ENCODE data around the gene TSC22D3.

The TSC22D3 gene

DNA sequence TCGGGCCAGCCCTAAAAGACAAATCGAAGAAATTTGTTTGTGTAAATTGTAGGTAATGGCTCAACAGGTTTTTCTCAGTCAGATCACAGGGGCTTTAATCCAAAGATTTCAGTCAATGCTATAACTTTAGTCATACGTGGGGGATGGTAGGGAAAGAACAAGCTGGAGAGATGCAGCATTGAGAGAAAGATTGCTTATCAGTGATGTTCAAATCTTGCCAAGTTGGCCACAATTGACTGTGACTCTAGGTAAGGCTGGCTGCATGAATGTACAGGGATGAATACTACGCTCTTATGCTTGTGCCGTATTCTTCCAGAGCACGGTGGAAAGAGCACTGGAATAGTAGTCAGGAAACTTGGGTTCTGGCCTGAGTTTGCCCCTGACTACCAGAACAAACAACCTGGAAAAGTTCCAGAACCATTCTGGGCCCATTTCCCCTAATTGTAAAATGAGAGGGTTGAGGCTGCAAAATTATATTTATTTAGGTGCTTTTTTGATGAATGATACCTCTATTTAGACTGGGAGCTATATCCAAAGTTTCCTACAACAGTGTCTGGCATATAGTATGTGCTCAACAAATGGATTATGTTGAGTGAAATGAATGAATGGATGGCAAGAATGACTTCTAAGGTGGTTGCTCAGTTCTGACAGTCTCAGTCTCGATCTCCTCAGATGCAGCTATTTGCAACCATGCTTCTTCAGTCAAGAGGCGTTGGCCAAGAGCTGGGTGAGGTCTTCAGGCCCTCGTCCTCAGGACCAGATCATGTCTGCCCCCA lies 44.4 kb downstream of the TSC22D3 start:
- Mint-ChIP-seq H3K36me3 (no peaks in the 10 kb centered on the region), H3K27me3 (no peaks in the 10 kb centered on the region), H3K27ac (no peak overlapping the region), H3K4me1 (no peaks in the 10 kb centered on the region), H3K9me3 (no peaks in the 10 kb centered on the region), H3K4me3 (no peak overlapping the region)
- CTCF ChIA-PET, result interaction anchor here (1.2 kb wide), 1 partner anchor 17 kb away, joined by 3 read pairs; no protein-coding TSS in a partner anchor
- no peak for DNase-seq

DNA sequence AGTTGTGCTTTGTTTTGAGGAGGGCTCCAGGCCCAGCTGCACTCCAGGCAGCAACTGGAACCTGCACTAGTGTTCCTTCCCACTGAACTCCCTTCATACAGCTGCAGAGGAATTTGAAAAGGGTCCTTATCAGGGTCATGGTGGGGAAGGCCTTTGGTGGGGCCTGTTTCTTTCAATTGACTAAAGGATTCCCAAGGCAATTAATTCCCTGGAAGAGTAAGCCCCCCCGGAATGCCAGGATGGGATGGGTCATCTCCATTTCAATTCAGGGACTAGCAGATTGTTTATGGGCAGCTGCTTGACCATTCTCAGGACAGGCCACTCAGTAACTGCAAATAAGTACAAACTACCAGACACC lies 45.3 kb downstream of the TSC22D3 start:
- CTCF ChIA-PET, result no interaction called here
- Mint-ChIP-seq H3K27me3 (no peaks in the 10 kb centered on the region), H3K9me3 (no peaks in the 10 kb centered on the region), H3K27ac (no peak overlapping the region), H3K4me3 (no peak overlapping the region), H3K4me1 (no peaks in the 10 kb centered on the region), H3K36me3 (no peaks in the 10 kb centered on the region)
- DNase-seq, result no peak

DNA sequence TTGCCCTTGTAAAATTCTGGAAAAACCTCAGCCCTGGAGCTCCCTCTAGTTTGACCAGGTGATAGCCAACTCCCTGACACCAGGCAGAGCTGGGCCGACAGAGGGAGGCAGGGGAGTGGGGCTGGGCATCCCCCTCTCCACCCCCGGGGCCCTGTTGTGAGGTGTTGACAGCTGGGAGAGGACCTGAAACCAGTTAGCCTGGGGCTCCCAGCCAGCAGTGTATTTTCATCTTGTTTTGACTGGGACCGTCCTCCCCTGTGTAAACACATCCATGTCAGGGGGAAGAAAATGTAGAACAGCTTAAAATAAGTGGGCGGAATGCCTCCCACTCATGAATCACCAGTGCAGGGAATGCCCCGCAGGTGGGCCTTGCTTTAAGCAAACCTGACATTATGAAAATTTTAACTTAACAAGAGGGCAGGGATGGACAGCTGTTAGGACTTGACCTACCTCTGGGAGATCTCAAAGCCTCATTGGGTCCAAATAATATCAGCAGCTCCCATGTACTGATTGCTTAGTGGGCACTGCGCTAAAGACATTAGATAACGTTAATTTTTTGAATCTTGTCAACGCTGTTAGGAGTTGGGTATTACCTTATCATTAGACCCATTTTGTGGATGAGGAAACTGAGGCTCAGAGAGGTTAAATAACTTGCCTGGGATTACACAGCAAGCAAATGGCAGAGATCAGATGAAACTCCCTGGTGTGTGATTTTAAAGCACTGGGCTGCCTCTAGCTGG lies 45.9 kb downstream of the TSC22D3 start:
- Mint-ChIP-seq H3K27ac (no peak overlapping the region), H3K4me1 (no peaks in the 10 kb centered on the region), H3K27me3 (no peaks in the 10 kb centered on the region), H3K9me3 (no peaks in the 10 kb centered on the region), H3K36me3 (no peaks in the 10 kb centered on the region), H3K4me3 (no peak overlapping the region)
- CTCF ChIA-PET, result no interaction called here
- DNase-seq, result no peak

DNA sequence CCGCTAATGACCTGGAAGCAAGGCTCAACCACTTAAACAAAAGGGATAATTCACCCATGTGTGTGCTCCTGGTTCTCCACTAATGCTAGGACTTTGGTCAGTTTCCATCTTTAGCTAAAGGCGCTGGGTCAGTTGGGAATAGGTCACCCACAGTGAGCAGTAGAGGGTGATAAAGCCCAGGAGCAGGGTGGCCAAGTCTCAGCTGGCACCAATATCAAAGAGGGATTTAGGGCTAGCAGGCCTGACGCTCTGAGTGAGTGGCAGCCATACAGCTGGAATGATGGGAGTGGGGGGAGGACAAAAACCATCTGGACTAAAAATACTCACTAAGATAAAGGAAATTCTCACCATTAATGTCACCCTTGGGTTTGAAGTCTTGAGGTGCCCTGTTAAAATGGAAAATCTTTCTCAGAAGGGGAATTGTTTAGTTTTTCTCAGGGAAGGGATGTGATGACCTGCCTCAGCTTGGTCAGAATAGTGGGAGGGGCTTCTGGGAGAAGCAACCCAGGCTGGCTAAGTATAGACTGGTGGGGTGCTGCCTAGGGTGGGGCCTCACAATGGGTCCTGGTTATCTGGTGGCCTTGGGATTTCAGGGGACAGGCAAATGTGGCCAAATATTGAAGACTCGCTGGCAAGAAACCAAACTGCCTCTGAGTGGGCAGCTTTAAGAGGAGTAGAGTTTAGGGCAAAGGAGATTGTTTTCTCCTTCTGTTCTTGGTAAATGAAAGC lies 47.1 kb downstream of the TSC22D3 start:
- H3K27ac Mint-ChIP-seq, result no peak overlapping the region
- no peaks in the 10 kb centered on the region for H3K36me3 Mint-ChIP-seq
- no peaks in the 10 kb centered on the region for H3K27me3 Mint-ChIP-seq
- CTCF ChIA-PET, result interaction anchor here (1.6 kb wide), 1 partner anchor 56 kb away, joined by 6 read pairs; no protein-coding TSS in a partner anchor
- H3K9me3 Mint-ChIP-seq, result no peaks in the 10 kb centered on the region
- H3K4me3 Mint-ChIP-seq, result no peak overlapping the region
- no peaks in the 10 kb centered on the region for H3K4me1 Mint-ChIP-seq
- DNase-seq, result no peak

DNA sequence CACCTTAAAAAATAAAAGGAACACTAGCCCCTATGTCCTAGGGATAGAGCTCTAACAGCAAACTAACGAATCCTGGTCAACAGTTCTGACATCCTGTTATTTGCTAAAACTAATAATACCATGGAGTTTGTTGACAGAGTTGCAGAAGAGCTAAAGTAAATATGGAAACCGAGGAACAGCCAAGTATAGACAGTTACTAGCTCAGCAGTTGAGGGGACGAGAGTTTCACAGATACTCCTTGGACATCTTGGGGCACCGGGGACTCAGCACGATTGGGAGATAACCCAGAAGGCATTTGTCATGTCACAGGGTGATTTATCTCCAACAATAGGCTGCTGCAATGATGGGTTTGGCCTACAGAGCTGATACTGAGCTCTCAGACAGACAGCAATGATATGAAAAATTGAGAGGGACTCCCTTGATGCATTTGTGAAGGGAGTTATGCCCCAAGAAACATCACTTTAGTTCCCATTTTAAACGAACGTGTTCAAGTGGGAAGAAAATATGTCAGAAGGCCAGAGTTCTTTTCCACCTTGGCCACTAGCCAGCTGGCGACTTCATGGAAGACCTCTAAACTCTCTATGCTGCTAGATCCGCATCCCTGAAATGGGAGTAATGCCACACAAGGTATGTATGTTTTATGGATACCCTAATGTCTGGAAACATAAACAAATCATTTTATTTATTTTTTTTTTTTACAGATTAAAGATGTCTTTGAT lies 48.6 kb downstream of the TSC22D3 start:
- CTCF ChIA-PET, result interaction anchor here (1.4 kb wide), 2 partner anchors 67 to 72 kb away, joined by 3 to 4 read pairs; no protein-coding TSS in a partner anchor
- Mint-ChIP-seq H3K9me3 (no peaks in the 10 kb centered on the region), H3K4me1 (no peaks in the 10 kb centered on the region), H3K4me3 (no peak overlapping the region), H3K36me3 (no peaks in the 10 kb centered on the region), H3K27me3 (peaks cover 2% of the 10 kb centered on the region), H3K27ac (no peak overlapping the region)
- DNase-seq, result no peak

DNA sequence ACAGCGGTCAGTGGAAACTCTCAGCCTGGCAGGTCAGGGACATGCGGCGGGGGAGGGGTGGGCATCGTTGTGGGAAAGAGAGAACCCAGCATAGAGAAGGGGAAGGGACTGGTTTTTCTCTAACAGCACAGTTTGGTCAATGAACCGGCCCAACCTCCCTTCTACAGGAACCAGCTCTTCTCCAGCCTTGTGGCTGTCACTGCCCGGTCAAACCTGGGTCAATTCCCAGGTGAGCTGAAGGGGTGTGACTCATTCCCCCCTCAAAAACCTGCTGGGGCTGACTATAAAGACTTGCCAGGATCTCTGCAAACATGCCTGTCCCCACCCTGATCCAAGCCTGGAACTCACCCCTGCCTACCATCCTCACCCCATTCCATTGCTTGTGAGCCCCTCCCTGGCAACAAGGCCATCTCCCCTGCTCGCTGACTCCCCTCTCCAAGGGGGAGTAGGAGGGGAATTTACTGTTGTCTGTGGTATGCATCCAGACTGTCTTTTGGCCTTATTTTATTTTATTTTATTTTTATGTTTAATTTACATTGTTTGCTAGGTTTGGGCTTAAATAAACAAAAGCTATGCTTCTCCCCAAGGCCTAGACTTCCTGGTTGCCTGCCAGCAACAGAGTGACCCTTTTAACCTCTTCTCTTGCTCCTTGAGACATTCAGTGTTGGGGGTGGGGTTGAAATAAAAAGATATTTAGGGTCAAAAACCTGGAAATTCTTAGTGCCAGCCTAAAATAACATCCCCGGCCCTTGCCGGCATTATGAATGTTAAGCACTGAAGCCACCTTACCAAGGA lies 49.6 kb downstream of the TSC22D3 start:
- no peak overlapping the region for H3K27ac Mint-ChIP-seq
- DNase-seq, result no peak
- H3K4me1 Mint-ChIP-seq, result no peaks in the 10 kb centered on the region
- no peaks in the 10 kb centered on the region for H3K9me3 Mint-ChIP-seq
- no peak overlapping the region for H3K4me3 Mint-ChIP-seq
- H3K27me3 Mint-ChIP-seq, result peaks cover 4% of the 10 kb centered on the region
- CTCF ChIA-PET, result interaction anchor here (1.4 kb wide), 2 partner anchors 66 to 71 kb away, joined by 3 to 4 read pairs; no protein-coding TSS in a partner anchor
- no peaks in the 10 kb centered on the region for H3K36me3 Mint-ChIP-seq

DNA sequence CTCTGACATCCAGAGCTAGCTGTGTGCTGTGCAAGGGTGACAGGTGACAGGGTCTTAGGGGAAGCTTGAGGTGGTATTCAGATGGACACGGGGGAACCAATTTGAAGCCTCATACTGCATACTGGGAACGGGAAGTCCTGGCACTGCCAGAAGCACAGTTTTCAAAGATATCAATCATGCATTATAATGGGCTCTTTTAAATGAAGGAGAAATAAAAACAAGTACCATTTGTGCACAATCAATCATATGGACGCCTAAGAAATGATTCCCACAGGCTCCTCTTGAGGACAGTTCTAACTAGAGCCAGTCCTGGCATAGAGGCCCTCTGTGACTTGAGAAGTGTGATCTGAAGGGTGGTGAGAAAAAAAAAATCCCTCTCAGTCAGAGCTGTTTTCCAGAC lies 50.9 kb downstream of the TSC22D3 start:
- no peak overlapping the region for H3K4me3 Mint-ChIP-seq
- DNase-seq, result no peak
- H3K27ac Mint-ChIP-seq, result no peak overlapping the region
- H3K36me3 Mint-ChIP-seq, result no peaks in the 10 kb centered on the region
- H3K27me3 Mint-ChIP-seq, result peaks cover 5% of the 10 kb centered on the region
- CTCF ChIA-PET, result no interaction called here
- no peaks in the 10 kb centered on the region for H3K9me3 Mint-ChIP-seq
- H3K4me1 Mint-ChIP-seq, result no peaks in the 10 kb centered on the region

DNA sequence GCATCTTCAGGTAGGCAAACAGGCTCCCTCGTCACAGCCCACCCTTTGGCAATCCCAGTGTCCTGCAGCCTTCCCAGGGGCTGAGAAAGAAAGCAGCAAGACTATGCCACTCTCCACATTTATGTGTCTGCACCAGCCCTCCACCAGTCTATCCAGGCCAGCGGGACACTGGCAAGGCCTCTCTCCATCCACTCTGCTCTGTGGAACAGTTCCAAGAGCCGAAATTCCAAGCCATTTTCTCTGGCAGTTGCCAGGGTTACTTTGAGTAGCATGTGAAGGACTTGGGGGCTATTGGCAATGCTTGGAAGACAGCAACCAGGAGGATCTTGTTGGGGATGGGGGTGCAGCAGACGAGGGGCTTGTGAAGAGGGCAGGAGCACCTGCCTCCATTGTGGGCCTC lies 52.1 kb downstream of the TSC22D3 start:
- DNase-seq, result no peak
- H3K9me3 Mint-ChIP-seq, result no peaks in the 10 kb centered on the region
- H3K27me3 Mint-ChIP-seq, result peaks cover 9% of the 10 kb centered on the region
- H3K4me3 Mint-ChIP-seq, result no peak overlapping the region
- CTCF ChIA-PET, result no interaction called here
- peaks cover 8% of the 10 kb centered on the region for H3K4me1 Mint-ChIP-seq
- no peaks in the 10 kb centered on the region for H3K36me3 Mint-ChIP-seq
- H3K27ac Mint-ChIP-seq, result no peak overlapping the region

DNA sequence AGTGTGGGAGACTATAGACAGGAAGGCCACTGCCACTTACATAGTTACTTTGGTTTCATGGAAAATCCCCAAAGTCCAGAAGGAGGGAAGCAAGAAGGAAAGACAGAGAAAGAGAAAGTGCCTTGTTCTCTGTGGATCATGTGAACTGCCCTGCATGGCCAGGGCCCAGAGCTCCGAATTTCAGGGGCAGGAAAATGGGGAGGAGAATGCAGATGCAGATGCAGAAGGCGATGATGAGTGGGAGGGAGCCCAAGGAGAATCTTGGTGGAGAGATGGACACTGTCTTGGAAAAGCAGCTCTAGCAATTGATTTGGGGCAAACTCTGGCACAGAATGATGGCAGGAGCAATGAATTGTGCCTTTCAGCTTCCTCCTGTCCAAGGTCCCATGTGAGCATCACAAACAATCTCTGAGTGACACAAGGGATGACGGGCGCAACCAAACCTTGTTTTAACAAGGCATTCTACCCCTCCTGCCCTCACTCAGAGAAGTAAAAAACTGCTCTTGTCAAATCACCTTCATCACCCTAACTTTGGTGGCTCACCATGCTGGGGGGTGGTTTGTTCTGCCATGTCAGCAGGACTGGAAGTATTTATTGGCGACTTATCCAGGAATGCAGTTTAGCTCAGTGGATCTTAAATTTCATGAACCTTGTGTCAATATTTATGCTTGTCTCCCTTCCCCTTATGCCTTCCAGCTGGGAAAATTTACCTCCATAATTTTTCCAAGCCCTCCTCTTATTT lies 53.5 kb downstream of the TSC22D3 start:
- Mint-ChIP-seq H3K4me3 (no peak overlapping the region), H3K27ac (no peak overlapping the region), H3K4me1 (peaks cover 22% of the 10 kb centered on the region)

DNA sequence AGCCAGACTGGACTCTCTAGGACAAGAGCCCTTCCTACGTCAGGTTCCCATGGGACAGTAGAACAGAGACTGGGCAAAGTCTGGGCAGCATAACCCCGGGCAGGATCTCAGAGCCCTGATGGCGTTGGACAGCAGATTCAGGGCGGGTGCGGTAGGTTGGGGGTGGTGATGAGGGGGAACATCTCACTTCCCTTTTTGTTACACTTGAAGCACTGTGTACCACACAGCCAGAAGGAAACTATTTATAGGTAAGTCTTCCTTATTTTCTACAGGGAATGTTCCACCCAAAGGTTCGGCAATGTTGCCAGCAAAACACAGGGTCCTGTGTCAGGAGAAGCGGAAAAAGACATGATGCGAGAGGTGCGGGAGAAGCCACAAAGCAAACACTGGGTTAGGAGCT lies 54.3 kb downstream of the TSC22D3 start:
- CTCF ChIA-PET, result interaction anchor here (0.8 to 12.6 kb wide), 3 partner anchors 31 to 48 kb away, joined by 3 to 278 read pairs (median 4); no protein-coding TSS in a partner anchor
- peaks cover 24% of the 10 kb centered on the region for H3K4me1 Mint-ChIP-seq
- no peak overlapping the region for H3K27ac Mint-ChIP-seq
- H3K9me3 Mint-ChIP-seq, result no peaks in the 10 kb centered on the region
- H3K27me3 Mint-ChIP-seq, result peaks cover 9% of the 10 kb centered on the region
- H3K36me3 Mint-ChIP-seq, result no peaks in the 10 kb centered on the region
- no peak for DNase-seq
- H3K4me3 Mint-ChIP-seq, result no peak overlapping the region

More for the DNA sequence above, 53.5 kb downstream of the TSC22D3 start:
- Mint-ChIP-seq H3K36me3 (no peaks in the 10 kb centered on the region), H3K27me3 (peaks cover 9% of the 10 kb centered on the region), H3K9me3 (no peaks in the 10 kb centered on the region)
- DNase-seq, result no peak
- CTCF ChIA-PET, result interaction anchor here (0.8 to 1.1 kb wide), 2 partner anchors 30 to 49 kb away, joined by 3 to 4 read pairs; no protein-coding TSS in a partner anchor

DNA sequence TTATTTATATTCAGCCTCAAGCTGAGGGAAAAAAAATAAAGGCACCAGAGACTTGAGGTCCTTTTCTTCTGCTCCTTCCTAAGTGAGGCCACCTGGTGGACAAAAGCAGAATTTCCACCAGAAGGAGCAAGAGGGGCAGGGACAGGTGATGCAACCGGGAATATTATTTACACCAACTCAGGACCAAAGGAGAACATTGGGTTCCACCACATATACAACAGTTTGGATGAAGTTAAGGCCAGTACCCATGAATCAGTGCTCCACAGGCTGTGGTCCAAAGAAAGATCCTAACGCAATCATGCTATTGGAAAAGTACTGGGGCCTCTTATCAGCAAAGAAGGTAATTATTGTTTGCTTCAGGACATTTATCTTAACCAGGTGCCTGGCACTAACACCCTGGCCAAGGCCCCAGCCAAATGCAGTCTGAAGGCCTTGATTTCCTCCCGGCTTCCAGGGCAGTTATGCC lies 57.4 kb downstream of the TSC22D3 start:
- Mint-ChIP-seq H3K27ac (peak overlapping the region; percentile 96), H3K36me3 (peaks cover 22% of the 10 kb centered on the region), H3K4me3 (no peak overlapping the region), H3K9me3 (no peaks in the 10 kb centered on the region), H3K27me3 (peaks cover 13% of the 10 kb centered on the region), H3K4me1 (peaks cover 46% of the 10 kb centered on the region)
- peak; percentile 75 for DNase-seq
- CTCF ChIA-PET, result interaction anchor here (0.7 to 12.6 kb wide), 6 partner anchors 44 to 90 kb away, joined by 3 to 278 read pairs (median 9); partner anchors contain the start of genes NCBP2L, PRPS1 and TSC22D3

DNA sequence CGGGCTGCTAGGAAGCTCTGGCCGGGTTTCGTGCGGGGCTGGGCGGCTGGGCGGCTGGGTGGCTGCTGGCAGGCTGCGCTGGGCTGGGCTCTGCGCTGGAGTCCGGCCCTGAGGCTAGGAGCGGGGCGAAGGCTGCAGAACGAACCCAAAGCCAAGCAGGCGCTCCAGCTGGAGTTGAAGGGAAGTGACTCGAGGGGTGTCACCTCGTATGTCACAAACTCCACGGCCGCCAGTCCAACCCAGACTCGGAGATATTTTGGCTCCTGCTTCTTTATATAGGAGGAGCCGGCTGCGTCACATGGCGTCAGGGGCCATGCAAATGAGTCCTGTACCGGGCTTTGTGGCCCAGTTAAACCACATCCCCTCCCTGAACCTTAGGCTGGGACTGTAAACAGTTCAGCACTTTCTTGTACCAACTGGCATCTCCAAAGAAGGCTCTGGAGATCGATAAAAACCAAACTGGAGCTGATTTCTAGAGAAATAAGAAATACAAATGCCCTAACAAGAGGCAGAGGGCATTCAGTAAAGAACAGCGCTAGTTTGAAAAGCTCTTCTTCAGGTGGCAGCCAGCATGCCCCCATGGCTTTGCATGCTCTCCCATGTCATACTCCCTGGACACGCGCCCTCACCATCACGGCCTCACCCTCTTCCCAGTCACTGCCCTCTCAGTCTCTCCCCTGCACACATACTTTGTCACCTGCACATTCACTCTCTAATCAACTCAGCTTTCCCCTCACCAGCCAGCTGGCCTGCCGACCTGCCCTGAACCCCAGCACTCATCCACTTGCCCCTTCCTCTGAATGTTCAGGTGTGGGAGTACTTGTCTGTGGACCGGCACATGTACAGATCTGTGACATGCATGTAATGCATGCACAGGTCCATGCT lies 58.5 kb downstream of the TSC22D3 start:
- CTCF ChIA-PET, result interaction anchor here (0.7 to 12.6 kb wide), 8 partner anchors 43 to 89 kb away, joined by 3 to 278 read pairs (median 5); partner anchors contain the start of genes NCBP2L, PRPS1 and TSC22D3
- H3K27ac Mint-ChIP-seq, result peak overlapping the region; percentile 96
- H3K4me3 Mint-ChIP-seq, result peak overlapping the region; percentile 92
- H3K36me3 Mint-ChIP-seq, result peaks cover 29% of the 10 kb centered on the region
- no peaks in the 10 kb centered on the region for H3K9me3 Mint-ChIP-seq
- DNase-seq, result peak; percentile 92
- H3K4me1 Mint-ChIP-seq, result peaks cover 56% of the 10 kb centered on the region
- H3K27me3 Mint-ChIP-seq, result peaks cover 12% of the 10 kb centered on the region

All from activated naive CD4-positive, alpha-beta T cell treated with anti-CD3 and anti-CD28 coated beads, Interleukin-2, amount 10 ng/mL, durations not matched to agents 7 days and 5 days (primary cell).